ENCODE measurements around the gene SEMA3C. TPM values are rescaled to one million over a fixed set of nuclear protein-coding genes. Genes with fewer than 3 reads are reported as not detected.

Gene SEMA3C
- polyA plus RNA-seq, 1 donor = 70.6 TPM

DNA sequence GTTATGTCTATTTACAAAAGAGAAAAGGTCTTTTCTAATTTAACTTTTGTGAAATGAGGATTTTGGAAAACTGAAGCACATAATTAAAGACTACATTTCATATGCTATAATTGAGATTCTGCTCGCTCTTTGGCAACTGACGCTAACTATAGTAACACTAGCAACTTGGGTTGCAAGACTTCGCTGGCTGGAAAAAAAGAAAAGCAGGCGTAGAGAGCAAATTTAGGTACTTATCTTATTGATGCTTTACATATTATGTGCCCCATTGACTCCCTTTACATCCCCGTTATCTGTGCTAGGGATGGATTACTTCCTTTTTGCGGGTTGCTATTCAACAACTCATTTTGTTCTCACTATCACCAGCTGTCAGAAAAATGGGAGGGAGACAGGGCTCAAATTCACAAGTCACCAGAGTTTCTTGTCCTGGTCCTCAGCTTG lies 10.5 kb downstream of the SEMA3C start:
- H3K27ac ChIP-seq (ENCODE audit: low read length) = no peak overlapping the region
- H3K4me1 ChIP-seq (ENCODE audit: control insufficient read depth, insufficient read depth, low read length) = no peaks in the 10 kb centered on the region
- no peaks in the 10 kb centered on the region for H3K27me3 ChIP-seq (ENCODE audit: control insufficient read depth, insufficient read depth, low read length)

DNA sequence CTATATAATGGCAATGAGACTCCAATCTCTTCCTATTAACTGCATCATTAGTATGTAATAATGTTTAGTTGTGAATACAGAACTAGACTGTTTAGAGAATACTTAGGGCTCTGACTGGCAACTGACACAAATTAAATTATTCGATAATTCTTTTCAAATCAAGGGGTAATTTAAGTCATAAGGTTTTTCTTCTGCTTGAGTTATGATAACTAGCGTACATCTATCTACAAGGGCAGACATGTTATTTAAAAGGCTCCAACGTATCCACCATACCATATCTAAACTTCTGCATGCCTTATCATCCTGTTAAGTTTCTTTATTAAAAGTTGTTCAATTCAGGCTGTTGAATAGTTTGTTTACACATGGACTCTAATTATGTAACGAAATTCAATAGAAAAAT lies 11.2 kb downstream of the SEMA3C start:
- H3K9me3 ChIP-seq (ENCODE audit: control insufficient read depth, low read depth, low read length) = no peaks in the 10 kb centered on the region
- no peak overlapping the region for H3K4me3 ChIP-seq (ENCODE audit: low read length)
- no peak for DNase-seq
- peaks cover 8% of the 10 kb centered on the region for H3K36me3 ChIP-seq (ENCODE audit: control insufficient read depth, insufficient read depth, low read length)
- H3K27me3 ChIP-seq (ENCODE audit: control insufficient read depth, insufficient read depth, low read length) = no peaks in the 10 kb centered on the region
- H3K4me1 ChIP-seq (ENCODE audit: control insufficient read depth, insufficient read depth, low read length) = peaks cover under 1% of the 10 kb centered on the region
- 100% methylated on average over 2 of the region's 4 CpGs for WGBS (ENCODE audit: insufficient coverage, low lambda C conversion rate)
- H3K27ac ChIP-seq (ENCODE audit: low read length) = no peak overlapping the region

More for the DNA sequence above, 10.5 kb downstream of the SEMA3C start:
- peaks cover 5% of the 10 kb centered on the region for H3K36me3 ChIP-seq (ENCODE audit: control insufficient read depth, insufficient read depth, low read length)
- DNase-seq = no peak
- H3K4me3 ChIP-seq (ENCODE audit: low read length) = no peak overlapping the region
- 91% methylated on average over 4 of the region's 6 CpGs for WGBS (ENCODE audit: insufficient coverage, low lambda C conversion rate)
- H3K9me3 ChIP-seq (ENCODE audit: control insufficient read depth, low read depth, low read length) = no peaks in the 10 kb centered on the region

GRCh38 chr7:80907141-80907601 lies 11.7 kb downstream of the SEMA3C start:
- Histone ChIP-seq H3K27ac (ENCODE audit: low read length) (no peak overlapping the region), H3K9me3 (ENCODE audit: control insufficient read depth, low read depth, low read length) (no peaks in the 10 kb centered on the region), H3K4me3 (ENCODE audit: low read length) (no peak overlapping the region), H3K36me3 (ENCODE audit: control insufficient read depth, insufficient read depth, low read length) (peaks cover 9% of the 10 kb centered on the region), H3K27me3 (ENCODE audit: control insufficient read depth, insufficient read depth, low read length) (no peaks in the 10 kb centered on the region), H3K4me1 (ENCODE audit: control insufficient read depth, insufficient read depth, low read length) (peaks cover 3% of the 10 kb centered on the region)
- no CpG with 5 or more reads among the region's 4 CpGs for WGBS (ENCODE audit: insufficient coverage, low lambda C conversion rate)
- DNase-seq = no peak

- peaks cover 7% of the 10 kb centered on the region for H3K4me1 ChIP-seq (ENCODE audit: control insufficient read depth, insufficient read depth, low read length)
- DNase-seq = no peak
- no peak overlapping the region for H3K4me3 ChIP-seq (ENCODE audit: low read length)
- 60% methylated on average over 1 of the region's 3 CpGs for WGBS (ENCODE audit: insufficient coverage, low lambda C conversion rate)
- peaks cover 9% of the 10 kb centered on the region for H3K36me3 ChIP-seq (ENCODE audit: control insufficient read depth, insufficient read depth, low read length)
- H3K27ac ChIP-seq (ENCODE audit: low read length) = no peak overlapping the region
- H3K9me3 ChIP-seq (ENCODE audit: control insufficient read depth, low read depth, low read length) = no peaks in the 10 kb centered on the region
- no peaks in the 10 kb centered on the region for H3K27me3 ChIP-seq (ENCODE audit: control insufficient read depth, insufficient read depth, low read length)
Observed at GRCh38 chr7:80905334-80905733, 13.5 kb downstream of the SEMA3C start.

DNA sequence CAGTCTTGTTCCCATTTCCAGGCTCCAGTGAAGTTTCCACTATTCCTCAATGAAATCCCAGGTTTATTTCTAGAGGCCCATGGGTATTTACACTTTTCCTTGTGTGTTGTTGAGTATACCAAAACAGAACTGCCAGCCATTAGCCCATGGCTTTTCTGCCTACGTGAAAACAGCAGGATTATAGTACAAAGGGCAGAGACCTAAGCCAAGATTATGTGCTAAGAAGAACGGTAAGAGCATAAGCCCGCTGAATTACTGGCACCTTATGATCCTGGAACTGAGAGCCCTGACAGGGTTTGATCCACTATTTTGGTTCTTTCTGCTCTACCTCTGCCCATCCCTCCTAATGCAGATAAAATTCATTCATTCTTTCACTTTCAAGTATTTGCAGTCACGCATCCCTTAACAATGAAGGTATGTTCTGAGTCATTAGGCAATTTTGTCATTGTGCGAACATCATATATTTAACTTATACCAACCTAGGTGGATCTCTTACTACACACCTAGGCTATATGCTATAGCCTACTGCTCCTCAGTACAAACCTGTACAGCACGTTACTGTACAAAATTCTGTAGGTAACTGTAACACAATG lies 16.0 kb downstream of the SEMA3C start:
- Histone ChIP-seq H3K27me3 (ENCODE audit: control insufficient read depth, insufficient read depth, low read length) (no peaks in the 10 kb centered on the region), H3K4me1 (ENCODE audit: control insufficient read depth, insufficient read depth, low read length) (peaks cover 7% of the 10 kb centered on the region), H3K27ac (ENCODE audit: low read length) (peak overlapping the region; percentile 54)

GRCh38 chr7:80902019-80902418 lies 16.8 kb downstream of the SEMA3C start:
- peaks cover 8% of the 10 kb centered on the region for H3K4me1 ChIP-seq (ENCODE audit: control insufficient read depth, insufficient read depth, low read length)
- peak; percentile 31 to 73 for DNase-seq
- H3K27me3 ChIP-seq (ENCODE audit: control insufficient read depth, insufficient read depth, low read length) = no peaks in the 10 kb centered on the region
- no peak overlapping the region for H3K4me3 ChIP-seq (ENCODE audit: low read length)
- H3K36me3 ChIP-seq (ENCODE audit: control insufficient read depth, insufficient read depth, low read length) = peaks cover 9% of the 10 kb centered on the region
- H3K27ac ChIP-seq (ENCODE audit: low read length) = peak overlapping the region; percentile 54
- no CpG with 5 or more reads among the region's 1 CpG for WGBS (ENCODE audit: insufficient coverage, low lambda C conversion rate)
- H3K9me3 ChIP-seq (ENCODE audit: control insufficient read depth, low read depth, low read length) = no peaks in the 10 kb centered on the region

More for the DNA sequence above, 16.0 kb downstream of the SEMA3C start:
- no peak for DNase-seq
- Histone ChIP-seq H3K9me3 (ENCODE audit: control insufficient read depth, low read depth, low read length) (no peaks in the 10 kb centered on the region), H3K4me3 (ENCODE audit: low read length) (no peak overlapping the region), H3K36me3 (ENCODE audit: control insufficient read depth, insufficient read depth, low read length) (peaks cover 9% of the 10 kb centered on the region)
- WGBS (ENCODE audit: insufficient coverage, low lambda C conversion rate) = 100% methylated on average over 2 of the region's 6 CpGs

- no peak overlapping the region for H3K27ac ChIP-seq (ENCODE audit: low read length)
Observed at GRCh38 chr7:80900583-80901576, 18.0 kb downstream of the SEMA3C start.

DNA sequence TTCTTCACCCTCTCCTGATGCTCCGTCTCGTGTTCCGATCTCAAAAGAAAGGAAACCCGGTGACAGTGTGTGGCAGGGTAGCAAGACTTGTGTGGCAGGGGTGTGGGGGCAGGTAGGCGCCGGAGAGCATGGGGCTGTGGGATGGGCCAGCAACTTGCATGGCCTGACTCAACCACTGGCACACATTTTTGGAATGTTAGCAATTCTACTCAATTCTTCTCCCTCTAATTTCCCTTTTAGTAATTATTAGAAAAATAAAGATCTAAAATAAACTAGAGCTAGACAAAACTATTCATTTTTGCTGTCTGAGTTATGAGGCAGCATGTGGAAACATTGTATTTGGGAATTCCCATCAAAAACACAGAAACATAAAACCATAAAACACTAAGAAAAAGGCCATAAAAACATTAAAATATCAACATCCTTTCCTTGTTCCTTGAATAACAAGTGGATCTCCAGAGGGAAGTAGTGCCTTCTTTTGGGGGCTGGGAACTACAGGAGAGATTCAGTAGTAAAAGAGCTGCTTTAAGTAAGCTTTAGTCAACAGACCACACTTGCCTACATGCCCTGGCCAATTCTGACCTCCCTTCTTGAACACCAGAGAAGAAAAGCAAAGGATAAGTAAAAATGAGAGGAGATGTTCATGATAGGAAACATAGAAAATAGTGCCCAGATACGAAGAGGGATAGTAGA lies 21.8 kb downstream of the SEMA3C start:
- Histone ChIP-seq H3K4me3 (ENCODE audit: low read length) (no peak overlapping the region), H3K27me3 (ENCODE audit: control insufficient read depth, insufficient read depth, low read length) (no peaks in the 10 kb centered on the region), H3K4me1 (ENCODE audit: control insufficient read depth, insufficient read depth, low read length) (peaks cover 9% of the 10 kb centered on the region), H3K9me3 (ENCODE audit: control insufficient read depth, low read depth, low read length) (no peaks in the 10 kb centered on the region), H3K27ac (ENCODE audit: low read length) (peak overlapping the region; percentile 21), H3K36me3 (ENCODE audit: control insufficient read depth, insufficient read depth, low read length) (peaks cover 2% of the 10 kb centered on the region)
- DNase-seq = no peak
- WGBS (ENCODE audit: insufficient coverage, low lambda C conversion rate) = 63% methylated on average over 1 of the region's 7 CpGs

More at GRCh38 chr7:80900583-80901576, 18.0 kb downstream of the SEMA3C start:
- Histone ChIP-seq H3K9me3 (ENCODE audit: control insufficient read depth, low read depth, low read length) (no peaks in the 10 kb centered on the region), H3K36me3 (ENCODE audit: control insufficient read depth, insufficient read depth, low read length) (peaks cover 12% of the 10 kb centered on the region), H3K4me3 (ENCODE audit: low read length) (no peak overlapping the region), H3K4me1 (ENCODE audit: control insufficient read depth, insufficient read depth, low read length) (peaks cover 13% of the 10 kb centered on the region), H3K27me3 (ENCODE audit: control insufficient read depth, insufficient read depth, low read length) (no peaks in the 10 kb centered on the region)
- WGBS (ENCODE audit: insufficient coverage, low lambda C conversion rate) = 90% methylated on average over 2 of the region's 4 CpGs
- DNase-seq = no peak

- no peak overlapping the region for H3K27ac ChIP-seq (ENCODE audit: low read length)
- no peak for DNase-seq
Observed at GRCh38 chr7:80895056-80895455, 23.8 kb downstream of the SEMA3C start.

DNA sequence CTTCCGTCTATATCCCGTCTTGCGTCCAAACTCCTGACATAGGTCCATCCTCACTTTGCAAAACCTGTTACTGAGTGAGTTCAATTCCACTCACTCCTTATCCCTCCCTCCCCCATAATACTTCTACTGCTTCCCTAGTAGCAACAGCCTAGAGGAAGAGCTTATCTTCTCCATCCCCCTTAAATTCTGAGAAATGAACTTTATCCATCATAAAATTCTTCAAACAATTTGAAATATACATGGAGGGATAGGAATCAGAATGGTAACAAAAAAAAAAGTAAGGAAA lies 27.6 kb downstream of the SEMA3C start:
- Histone ChIP-seq H3K9me3 (ENCODE audit: control insufficient read depth, low read depth, low read length) (no peaks in the 10 kb centered on the region), H3K4me3 (ENCODE audit: low read length) (no peak overlapping the region), H3K27ac (ENCODE audit: low read length) (peak overlapping the region; percentile 4), H3K4me1 (ENCODE audit: control insufficient read depth, insufficient read depth, low read length) (no peaks in the 10 kb centered on the region), H3K27me3 (ENCODE audit: control insufficient read depth, insufficient read depth, low read length) (no peaks in the 10 kb centered on the region), H3K36me3 (ENCODE audit: control insufficient read depth, insufficient read depth, low read length) (no peaks in the 10 kb centered on the region)
- no CpG with 5 or more reads among the region's 3 CpGs for WGBS (ENCODE audit: insufficient coverage, low lambda C conversion rate)
- no peak for DNase-seq

More at GRCh38 chr7:80895056-80895455, 23.8 kb downstream of the SEMA3C start:
- Histone ChIP-seq H3K9me3 (ENCODE audit: control insufficient read depth, low read depth, low read length) (no peaks in the 10 kb centered on the region), H3K4me1 (ENCODE audit: control insufficient read depth, insufficient read depth, low read length) (peaks cover 6% of the 10 kb centered on the region), H3K4me3 (ENCODE audit: low read length) (no peak overlapping the region), H3K36me3 (ENCODE audit: control insufficient read depth, insufficient read depth, low read length) (peaks cover 2% of the 10 kb centered on the region), H3K27me3 (ENCODE audit: control insufficient read depth, insufficient read depth, low read length) (no peaks in the 10 kb centered on the region)
- WGBS (ENCODE audit: insufficient coverage, low lambda C conversion rate) = 100% methylated on average over 3 of the region's 4 CpGs
